HG03378 (cell line): ENCODE results near the gene ENTREP3.
"Not testable (repeated sequence)": the region's sequence is repeated elsewhere in the genome, so short reads cannot be mapped to it uniquely, and the experiment has no call there.

Experiments
- ATAC-seq: cut with Tn5 transposase; IDR thresholded peaks from one replicate; pipeline ENCODE4 v1.9.1; 2021; ENCODE audit warnings: mild to moderate bottlenecking, moderate library complexity; ENCODE audit not compliant: unreplicated experiment

Gene ENTREP3

GRCh38 chr1:155253208-155253607, 2.1 kb downstream of the ENTREP3 start:
- no peak for ATAC-seq

- no peak for ATAC-seq
Observed at GRCh38 chr1:155251566-155251965, 3.7 kb downstream of the ENTREP3 start.

DNA sequence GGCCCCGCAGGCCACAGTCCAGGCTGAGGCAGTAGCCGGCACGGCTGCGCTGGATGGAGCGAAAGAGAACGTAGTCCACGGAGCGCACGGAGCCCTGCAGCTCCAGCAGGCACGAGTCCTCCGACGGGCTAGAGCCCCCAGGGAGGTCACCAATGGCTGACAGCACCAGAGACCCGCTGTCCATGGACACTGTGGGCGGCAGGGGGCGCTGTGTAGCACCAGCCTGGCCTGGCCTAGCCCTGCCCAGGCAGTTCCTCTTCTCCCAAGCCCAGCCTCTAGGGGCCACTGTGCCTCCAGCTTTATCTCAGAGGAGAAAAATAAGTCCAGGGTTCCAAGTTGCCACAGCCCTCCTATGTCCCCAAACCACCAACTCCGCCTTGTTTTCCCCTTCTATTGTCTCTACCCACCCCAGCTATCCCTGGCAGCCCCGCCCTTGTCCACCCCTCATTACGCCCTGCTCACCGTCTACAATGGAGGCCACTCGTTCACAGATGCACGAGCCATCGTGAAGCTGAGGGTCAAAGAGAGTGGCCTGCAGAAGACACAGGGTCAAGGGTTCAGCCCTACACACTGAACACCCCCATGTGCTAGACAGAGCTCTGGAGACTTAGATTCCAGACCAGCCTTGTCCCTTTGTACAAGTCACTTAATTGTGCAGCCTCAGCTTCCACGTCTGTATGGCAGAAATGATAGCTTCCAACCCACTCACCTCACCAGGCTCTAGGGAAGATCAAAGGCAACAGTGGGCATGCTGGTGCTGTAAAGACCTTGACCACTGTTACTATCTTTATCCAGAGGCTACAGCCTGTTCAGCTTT, 4.4 kb downstream of the ENTREP3 start:
- peak; percentile 73 for ATAC-seq

- ATAC-seq: peak; percentile 19
Observed at GRCh38 chr1:155250246-155250632, 5.0 kb downstream of the ENTREP3 start.

- no peak for ATAC-seq
Observed at GRCh38 chr1:155247667-155248553, 7.4 kb downstream of the ENTREP3 start.

GRCh38 chr1:155246796-155247195, 8.5 kb downstream of the ENTREP3 start:
- not testable (repeated sequence) for ATAC-seq

GRCh38 chr1:155245163-155245524, 10.1 kb downstream of the ENTREP3 start:
- ATAC-seq: no peak

DNA sequence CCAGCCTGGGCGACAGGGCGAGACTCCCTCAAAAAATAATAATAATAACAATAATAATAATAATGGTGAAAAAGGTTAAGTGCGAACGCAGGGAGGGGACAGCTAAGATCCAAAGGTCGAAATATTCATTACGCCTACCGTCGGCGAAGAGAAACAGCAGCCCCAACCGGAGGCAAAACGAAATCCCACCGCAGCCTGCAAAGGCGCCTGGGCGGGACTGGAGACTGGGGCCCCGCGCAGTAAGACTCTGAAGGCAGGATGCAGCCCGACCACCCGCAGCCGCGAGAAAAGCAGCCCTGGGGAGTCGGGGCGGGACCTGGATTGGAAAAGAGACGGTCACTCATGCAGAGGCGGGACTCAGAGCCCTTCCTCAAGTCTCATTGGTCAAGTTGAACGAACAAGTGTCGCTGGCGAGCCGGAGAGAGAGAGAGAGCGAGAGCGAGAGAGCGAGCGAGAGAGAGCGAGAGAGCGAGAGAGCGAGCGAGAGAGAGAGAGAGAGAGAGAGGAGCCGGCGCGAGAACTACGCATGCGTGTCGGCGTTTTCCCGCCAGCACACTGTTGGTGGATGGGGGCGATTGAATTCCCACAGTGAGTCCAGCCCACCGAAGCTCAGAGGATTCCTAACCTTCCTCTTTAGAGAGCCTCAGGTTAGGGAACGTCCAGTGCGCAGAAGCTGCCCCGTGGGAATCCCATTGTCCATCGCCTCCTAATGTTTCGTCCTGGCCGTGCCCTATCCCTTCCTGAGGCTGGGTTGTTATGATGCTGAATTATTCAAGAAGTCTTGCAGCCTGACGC, 10.7 kb downstream of the ENTREP3 start:
- ATAC-seq: peak; percentile 73

DNA sequence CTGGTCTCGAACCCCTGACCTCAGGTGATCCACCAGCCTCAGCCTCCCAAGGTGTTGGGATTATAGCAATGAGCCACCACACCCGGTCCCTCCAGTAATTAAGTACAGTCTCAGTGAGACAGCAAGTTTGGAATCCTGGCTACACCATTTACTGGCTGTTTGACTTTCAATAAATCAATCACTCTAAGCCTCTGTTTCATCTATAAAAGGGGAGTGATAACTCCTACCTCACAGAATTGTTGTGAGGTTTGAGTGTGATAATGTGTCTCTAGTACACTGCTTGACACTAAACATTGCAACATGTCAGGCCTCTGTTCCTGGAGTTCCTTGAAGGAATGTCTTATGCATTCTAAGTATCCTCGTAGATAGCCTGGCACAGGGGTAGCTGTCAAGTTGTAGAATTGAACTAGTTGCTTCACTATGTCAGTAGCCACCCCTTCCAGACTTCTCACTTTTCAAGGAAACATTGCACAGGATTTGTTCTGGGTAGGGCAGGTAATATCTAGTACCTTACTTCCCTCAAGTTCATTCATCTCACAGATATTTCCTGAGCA, 12.4 kb downstream of the ENTREP3 start:
- no peak for ATAC-seq

DNA sequence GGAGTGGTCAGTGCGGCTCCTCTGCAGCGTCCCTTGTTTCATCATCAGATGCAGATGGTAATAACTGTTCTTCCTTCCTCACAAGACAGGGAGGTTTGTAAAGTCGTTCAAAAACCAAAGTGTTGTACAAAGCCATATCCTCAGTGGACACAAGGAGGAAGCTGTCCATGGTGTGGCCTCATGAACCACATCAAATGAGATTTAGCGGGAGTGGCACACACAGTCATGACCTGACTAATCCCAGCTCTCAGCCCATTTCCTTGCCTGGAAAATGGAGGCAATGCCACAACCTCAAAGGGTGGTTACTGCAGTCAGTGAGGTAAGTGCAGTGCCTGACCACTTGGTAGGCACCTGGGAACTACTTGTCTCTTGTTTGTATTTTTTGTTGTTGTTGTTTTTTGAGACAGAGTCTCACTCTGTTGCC, 13.4 kb downstream of the ENTREP3 start:
- ATAC-seq: no peak

- no peak for ATAC-seq
Observed at GRCh38 chr1:155241069-155241679, 14.1 kb downstream of the ENTREP3 start.

GRCh38 chr1:155236451-155236850, 18.8 kb downstream of the ENTREP3 start:
- ATAC-seq: no peak

GRCh38 chr1:155235375-155235774, 19.9 kb downstream of the ENTREP3 start:
- ATAC-seq: not testable (repeated sequence)

DNA sequence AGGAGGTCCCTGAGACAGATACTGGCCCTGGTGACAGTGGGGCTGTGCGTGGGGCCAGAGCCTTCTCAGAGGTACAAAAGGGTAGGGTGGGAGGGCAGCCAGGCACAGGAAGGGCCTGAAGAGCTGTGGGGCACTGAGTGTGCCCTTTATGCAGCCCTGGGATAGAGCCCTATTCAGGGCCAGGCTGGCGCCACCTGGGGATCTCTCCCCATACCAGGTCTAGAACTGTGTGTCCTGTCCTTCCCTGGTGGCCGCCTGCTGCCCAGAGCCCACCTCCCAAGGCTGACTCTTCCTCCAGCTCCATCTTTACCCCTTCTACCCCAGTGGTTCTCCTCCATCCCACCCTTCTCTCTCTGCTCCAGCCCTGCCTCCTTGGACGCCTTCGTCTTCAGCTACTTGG, 21.8 kb downstream of the ENTREP3 start:
- not testable (repeated sequence) for ATAC-seq

DNA sequence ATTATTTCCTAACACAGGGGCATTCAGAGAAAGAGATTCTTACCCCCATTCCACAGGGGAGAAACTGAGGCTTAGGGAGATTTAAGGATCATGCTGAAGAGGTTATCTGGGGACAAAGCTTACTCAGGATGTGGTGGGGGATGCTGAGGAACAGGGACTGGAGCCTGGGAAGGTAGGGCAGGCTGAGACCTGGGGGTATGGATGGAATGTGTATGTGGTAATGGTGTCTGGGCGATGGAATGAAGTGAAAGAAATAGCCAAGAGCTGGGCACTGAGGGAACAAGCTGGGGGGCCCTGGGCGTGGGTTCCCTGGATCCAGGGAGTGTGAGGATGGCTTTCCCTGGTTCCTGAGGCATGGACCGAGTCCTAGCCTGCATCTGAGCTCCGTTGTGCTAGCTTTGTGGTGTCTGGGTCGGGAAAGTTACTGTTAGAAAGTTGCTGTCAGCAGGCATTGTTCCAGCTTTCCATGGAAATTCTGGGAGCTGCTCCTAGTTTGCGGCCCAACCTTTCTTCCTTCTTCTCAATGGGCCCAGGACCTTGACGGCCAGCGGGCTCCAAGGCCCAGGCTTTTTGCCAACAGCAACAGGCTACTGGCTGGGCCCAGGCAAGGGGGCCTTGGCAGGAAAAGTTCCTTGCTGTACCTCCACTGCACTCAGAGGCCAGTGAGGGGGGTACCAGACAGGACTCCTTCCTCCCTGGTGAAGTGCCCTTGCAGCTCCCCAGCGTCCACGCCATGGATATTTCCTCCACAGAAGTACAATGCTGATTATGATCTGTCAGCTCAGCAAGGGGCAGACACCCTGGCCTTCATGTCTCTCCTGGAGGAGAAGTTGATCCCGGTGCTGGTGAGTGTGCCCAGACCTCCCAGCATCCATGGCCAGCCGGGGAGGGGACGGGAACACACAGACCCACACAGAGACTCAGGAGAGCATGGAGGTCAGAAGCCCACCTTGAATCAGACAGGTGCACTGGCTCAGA, 23.0 kb downstream of the ENTREP3 start:
- not testable (repeated sequence) for ATAC-seq

DNA sequence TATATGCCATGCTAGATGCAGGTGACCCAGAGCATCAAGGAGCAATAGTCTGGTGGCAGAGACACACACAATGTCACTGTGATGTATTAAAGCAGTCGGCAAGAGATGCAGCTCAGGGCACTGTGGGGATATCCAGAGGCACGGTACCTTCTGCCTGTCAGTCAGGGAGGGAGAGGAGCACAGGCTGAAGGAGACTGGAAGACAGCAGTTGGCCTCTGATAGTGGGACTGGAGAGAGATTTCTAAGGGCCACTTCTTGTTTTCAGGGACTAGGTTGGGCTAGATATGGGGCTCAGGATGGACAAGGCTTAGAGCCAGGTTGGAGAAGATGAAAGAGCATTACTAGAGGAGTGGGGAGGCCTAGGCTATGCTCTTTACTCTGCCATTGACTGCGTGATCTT, 24.0 kb downstream of the ENTREP3 start:
- ATAC-seq: not testable (repeated sequence)

- ATAC-seq: no peak
Observed at GRCh38 chr1:155228096-155228427, 27.2 kb downstream of the ENTREP3 start.

DNA sequence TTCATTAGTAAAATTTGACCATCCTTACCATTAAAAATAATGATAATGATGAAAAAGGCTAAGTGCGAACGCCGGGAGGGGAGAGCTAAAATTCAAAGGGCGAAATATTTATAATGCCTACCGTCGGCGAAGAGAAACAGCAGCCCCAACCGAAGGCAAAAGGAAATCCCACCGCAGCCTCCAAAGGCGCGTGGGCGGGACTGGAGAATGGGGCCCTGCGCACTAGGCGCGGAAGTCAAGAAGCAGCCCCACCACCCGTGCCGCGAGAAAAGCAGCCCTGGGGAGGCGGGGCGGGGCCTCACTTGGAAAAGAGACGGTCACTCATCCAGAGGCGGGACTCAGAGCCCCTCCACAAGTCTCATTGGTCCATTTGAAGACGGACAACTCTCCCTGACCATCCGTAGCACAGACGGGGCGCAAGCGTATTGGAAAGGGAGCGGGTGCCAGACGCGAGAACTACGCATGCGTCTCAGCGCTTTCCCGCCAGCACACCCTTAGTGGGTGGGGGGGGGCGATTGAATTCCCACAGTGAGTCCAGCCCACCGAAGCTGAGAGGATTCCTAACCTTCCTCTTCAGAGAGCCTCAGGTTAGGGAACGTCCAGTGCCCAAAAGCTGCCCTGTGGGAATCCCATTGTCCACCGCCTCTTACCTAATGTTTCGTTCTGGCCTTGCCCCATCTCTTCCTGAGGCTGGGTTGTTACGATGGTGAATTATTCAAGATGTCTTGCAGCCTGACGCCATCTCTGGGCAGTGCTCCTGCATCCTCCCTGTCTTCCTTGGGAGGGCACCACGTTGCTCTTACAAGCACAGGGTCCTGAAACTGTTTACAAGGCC, 27.8 kb downstream of the ENTREP3 start:
- peak; percentile 83 for ATAC-seq

DNA sequence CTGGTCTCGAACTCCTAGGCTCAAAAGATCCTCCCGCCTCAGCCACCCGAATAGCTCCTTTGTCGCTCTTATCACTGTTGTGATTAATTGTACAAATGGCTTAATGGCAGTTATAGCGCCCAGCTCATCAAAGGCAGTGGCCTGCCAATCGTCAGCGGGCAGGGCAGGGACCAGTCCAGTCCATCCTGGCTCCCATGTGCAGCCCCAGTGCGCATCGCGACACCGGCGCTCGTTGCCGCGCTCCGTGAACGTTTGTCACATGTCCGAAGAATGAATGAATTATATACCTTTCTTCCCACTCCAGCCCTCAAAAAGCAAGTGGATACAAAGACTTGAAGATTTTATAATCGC, 28.4 kb downstream of the ENTREP3 start:
- no peak for ATAC-seq
